BE2C (cell line): ENCODE results near the gene COQ2.

ENCODE experiments used
- DNase-seq: peaks from one replicate; pipeline ENCODE4 v3.0.0-alpha.2; 2020
- H3K27me3 ChIP-seq: fragments of 250-450 bp; sonication (Bioruptor Pico); 2 replicates; pipeline ENCODE4 v1.5.1; 2020; ENCODE audit warnings: mild to moderate bottlenecking
- H3K36me3 ChIP-seq: fragments of 250-450 bp; sonication (Bioruptor Pico); 2 replicates; pipeline ENCODE4 v1.5.1; 2020; ENCODE audit warnings: mild to moderate bottlenecking
- H3K4me1 ChIP-seq: fragments of 250-450 bp; sonication (Bioruptor Pico); 2 replicates; pipeline ENCODE4 v1.5.1; 2020
- H3K4me3 ChIP-seq: 2 replicates; pipeline ENCODE4 v1.5.1; 2011; ENCODE audit warnings: low read depth, low read length
- H3K9me3 ChIP-seq: fragments of 250-450 bp; sonication (Bioruptor Pico); 2 replicates; pipeline ENCODE4 v1.5.1; 2020
- TF ChIP-seq, protein P1 (sequence below): IDR thresholded peaks from 2 replicates; pipeline ENCODE4 v1.5.1; 2012; ENCODE audit warnings: mild to moderate bottlenecking, low read depth, low read length

The COQ2 gene

DNA sequence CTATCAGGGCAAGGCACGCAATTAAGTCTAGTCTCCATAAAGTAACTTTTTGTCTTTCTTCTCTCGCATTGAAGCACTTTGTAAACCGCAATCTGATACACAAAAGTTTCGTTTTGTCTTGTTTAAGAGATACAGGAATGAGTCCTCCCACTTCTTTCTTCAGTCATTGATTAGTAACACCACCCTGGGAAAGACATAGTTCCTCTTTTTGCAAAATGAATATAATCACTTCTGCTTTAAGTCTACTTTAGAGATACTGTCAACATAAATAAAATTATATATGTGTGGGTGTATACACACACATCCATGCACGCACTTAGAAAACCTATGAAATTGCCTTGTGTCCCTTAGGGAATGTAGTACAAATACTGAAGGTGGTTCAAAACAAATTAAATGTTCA is 11.7 kb downstream of the COQ2 start:
- Histone ChIP-seq H3K9me3 (no peaks in the 10 kb centered on the region), H3K4me1 (no peaks in the 10 kb centered on the region), H3K36me3 (peaks cover 24% of the 10 kb centered on the region), H3K4me3 (no peak overlapping the region), H3K27me3 (no peaks in the 10 kb centered on the region)
- TF ChIP-seq, protein P1, sequence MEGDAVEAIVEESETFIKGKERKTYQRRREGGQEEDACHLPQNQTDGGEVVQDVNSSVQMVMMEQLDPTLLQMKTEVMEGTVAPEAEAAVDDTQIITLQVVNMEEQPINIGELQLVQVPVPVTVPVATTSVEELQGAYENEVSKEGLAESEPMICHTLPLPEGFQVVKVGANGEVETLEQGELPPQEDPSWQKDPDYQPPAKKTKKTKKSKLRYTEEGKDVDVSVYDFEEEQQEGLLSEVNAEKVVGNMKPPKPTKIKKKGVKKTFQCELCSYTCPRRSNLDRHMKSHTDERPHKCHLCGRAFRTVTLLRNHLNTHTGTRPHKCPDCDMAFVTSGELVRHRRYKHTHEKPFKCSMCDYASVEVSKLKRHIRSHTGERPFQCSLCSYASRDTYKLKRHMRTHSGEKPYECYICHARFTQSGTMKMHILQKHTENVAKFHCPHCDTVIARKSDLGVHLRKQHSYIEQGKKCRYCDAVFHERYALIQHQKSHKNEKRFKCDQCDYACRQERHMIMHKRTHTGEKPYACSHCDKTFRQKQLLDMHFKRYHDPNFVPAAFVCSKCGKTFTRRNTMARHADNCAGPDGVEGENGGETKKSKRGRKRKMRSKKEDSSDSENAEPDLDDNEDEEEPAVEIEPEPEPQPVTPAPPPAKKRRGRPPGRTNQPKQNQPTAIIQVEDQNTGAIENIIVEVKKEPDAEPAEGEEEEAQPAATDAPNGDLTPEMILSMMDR, result no peak
- DNase-seq, result no peak

GRCh38 chr4:83269256-83269655 is 15.3 kb downstream of the COQ2 start:
- Histone ChIP-seq H3K4me3 (no peak overlapping the region), H3K4me1 (no peaks in the 10 kb centered on the region), H3K9me3 (no peaks in the 10 kb centered on the region), H3K36me3 (peaks cover 21% of the 10 kb centered on the region), H3K27me3 (no peaks in the 10 kb centered on the region)
- DNase-seq, result no peak
- TF ChIP-seq, protein P1, result no peak

GRCh38 chr4:83268491-83268890 is 16.1 kb downstream of the COQ2 start:
- DNase-seq, result no peak
- TF ChIP-seq, protein P1, result no peak
- peaks cover 21% of the 10 kb centered on the region for H3K36me3 ChIP-seq
- H3K27me3 ChIP-seq, result no peaks in the 10 kb centered on the region
- H3K4me3 ChIP-seq, result no peak overlapping the region
- no peaks in the 10 kb centered on the region for H3K4me1 ChIP-seq
- H3K9me3 ChIP-seq, result no peaks in the 10 kb centered on the region

- Histone ChIP-seq H3K4me1 (no peaks in the 10 kb centered on the region), H3K36me3 (peaks cover 21% of the 10 kb centered on the region), H3K9me3 (no peaks in the 10 kb centered on the region), H3K27me3 (no peaks in the 10 kb centered on the region), H3K4me3 (no peak overlapping the region)
- DNase-seq, result no peak
- TF ChIP-seq, protein P1, result no peak
Measured at GRCh38 chr4:83267830-83268475, 16.6 kb downstream of the COQ2 start.

DNA sequence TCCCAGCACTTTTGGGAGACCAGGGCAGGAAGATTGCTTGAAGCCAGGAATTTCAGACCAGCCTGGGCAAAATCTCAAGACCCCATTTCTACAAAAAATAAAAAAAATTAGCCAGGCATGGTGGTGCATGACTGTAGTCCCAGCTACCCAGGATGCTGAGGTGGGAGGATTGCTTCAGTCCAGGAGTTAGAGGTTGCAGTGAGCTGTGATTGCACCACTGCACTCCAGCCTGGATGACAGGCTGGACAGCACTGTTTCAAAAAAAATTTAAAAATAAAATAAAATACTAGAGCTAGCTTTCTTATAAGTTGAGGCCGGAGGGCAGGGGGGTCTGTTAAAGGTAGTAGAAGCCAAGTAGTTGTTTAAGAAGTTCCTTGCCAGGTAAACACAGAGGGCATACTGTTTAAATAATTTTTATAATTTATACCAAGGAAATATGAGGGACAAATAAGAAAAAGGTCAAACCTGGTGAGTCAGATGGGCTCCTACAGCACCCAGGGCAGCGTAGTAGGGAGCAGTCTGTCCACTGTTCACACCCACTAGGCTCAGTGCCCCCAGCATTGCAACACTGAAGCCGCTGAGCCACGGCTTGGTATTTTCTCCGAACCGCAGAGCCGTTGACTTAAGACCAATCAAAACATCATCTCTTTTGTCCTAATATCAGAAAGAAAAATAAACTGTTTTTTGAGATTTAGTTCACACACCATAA is 17.3 kb downstream of the COQ2 start:
- Histone ChIP-seq H3K9me3 (no peaks in the 10 kb centered on the region), H3K4me3 (no peak overlapping the region), H3K36me3 (peaks cover 21% of the 10 kb centered on the region), H3K4me1 (no peaks in the 10 kb centered on the region), H3K27me3 (no peaks in the 10 kb centered on the region)
- TF ChIP-seq, protein P1, result no peak
- no peak for DNase-seq

DNA sequence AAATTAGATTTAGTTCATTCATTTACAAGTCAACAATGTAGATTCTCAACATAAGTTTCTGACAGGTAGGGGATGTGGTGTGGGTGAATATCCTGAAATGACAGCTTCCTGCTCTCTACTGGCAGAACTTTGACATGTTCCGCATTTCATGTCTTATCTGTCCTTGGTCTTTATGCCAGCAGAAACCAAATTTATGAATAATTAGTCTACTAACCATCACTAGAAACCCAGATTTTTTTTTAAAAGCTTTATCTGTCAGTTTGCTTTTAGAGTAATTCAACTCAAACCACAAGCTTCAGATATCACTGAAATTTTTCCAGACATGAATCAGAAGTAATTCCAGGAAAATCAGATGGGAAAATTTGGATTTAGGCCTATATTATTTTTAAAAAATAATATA is 17.9 kb downstream of the COQ2 start:
- DNase-seq, result no peak
- H3K27me3 ChIP-seq, result no peaks in the 10 kb centered on the region
- no peaks in the 10 kb centered on the region for H3K4me1 ChIP-seq
- TF ChIP-seq, protein P1, result no peak
- no peak overlapping the region for H3K4me3 ChIP-seq
- peaks cover 19% of the 10 kb centered on the region for H3K36me3 ChIP-seq
- no peaks in the 10 kb centered on the region for H3K9me3 ChIP-seq
